ENCODE measurements around the gene SLC6A19. TPM values are rescaled to one million over a fixed set of nuclear protein-coding genes. Genes with fewer than 3 reads are reported as not detected.

Gene SLC6A19
- total RNA-seq, 2 donors from 2014 or later, result 0.09 to 0.17 TPM

DNA sequence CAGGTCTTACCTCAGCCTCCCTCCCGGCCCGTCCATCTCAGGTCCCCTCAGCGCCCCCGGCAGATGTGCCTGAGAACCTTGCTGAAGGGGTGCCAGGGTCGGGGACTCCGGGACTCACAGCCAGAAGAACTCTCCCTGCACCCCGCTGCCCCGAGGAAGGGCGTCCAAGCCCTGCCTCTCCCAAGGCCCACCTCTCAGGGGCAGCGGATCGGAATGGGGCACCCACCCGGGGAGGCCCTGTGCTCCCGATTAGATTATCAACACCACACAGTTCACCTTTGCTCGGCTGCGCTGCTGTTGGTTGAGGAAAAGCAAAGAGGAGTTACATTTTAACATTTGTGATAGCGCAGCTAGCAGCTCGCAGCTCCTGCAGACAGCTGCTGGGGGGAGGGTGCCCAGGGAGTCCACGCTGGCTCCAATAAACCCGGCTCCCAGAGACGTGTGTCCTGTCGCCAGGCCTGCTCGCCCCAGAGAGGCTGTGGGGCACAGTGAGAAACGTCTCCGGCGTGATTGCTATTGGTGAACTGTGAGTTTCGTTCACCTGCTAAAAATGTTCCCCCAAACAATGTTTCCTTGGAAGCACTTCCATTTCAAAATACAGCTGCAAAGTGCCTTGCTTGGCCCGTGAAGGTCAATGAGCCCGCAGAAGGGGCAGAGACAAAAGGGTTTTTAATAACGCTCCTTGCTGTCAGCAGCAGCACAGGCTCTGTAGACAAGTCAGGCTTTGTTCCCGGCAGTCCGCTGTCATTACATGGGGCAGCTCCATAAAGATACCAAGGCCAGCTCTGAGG is 18.6 kb upstream of the SLC6A19 start:
- 73% methylated on average over 31 of the region's 31 CpGs for WGBS
- no peak overlapping the region for H3K4me3 ChIP-seq
- intact Hi-C loops (cut with DNase I), result no loop called here
- no peaks in the 10 kb centered on the region for H3K9me3 ChIP-seq
- no peaks in the 10 kb centered on the region for H3K36me3 ChIP-seq
- H3K27me3 ChIP-seq (replicated peaks; ENCODE audit: insufficient read depth), result peaks cover 3% of the 10 kb centered on the region
- no peaks in the 10 kb centered on the region for H3K4me1 ChIP-seq (replicated peaks)
- no peak overlapping the region for H3K27ac ChIP-seq
- DNase-seq (ENCODE audit: low spot score), result no peak
- TF ChIP-seq CTCF (IDR thresholded peaks at IDR 0.05) (no peak), POLR2A (IDR thresholded peaks at IDR 0.05) (no peak), POLR2AphosphoS5 (IDR thresholded peaks at IDR 0.05) (no peak)

DNA sequence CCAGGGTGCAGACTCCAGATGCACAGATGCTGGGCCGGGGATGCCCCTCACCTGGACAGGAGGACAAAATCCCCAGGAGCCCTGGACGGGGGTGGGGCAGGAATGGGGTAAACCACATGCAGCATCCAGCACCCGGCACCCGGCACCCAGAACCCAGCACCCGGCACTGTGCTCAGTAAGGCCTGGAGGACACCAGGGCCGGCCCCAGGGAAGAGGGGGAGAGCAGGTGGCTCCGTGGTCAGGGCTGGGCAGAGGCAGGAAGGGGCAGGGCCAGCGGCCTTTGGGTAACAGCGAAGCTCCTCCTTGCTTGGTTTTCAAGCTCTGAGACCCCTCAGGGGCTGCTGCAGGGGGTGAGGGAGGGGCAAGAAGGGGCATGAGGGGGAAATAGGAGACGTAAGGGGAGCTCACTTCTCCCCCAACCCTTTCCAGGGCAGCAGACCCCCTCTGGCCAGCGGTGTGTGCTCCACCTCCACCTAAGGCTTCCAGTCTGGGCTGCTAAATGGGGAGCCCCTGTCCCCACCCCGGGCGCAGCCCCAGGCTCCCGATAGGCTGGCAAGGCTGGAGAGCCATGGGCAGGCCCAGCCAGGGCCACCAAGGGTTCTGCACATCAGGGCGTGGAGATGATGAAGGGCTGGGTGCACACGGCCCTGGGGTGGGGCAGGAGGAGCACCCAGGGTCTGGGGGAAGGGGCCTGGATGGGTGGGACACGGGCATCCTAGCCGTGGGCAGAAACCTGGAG is 17.8 kb upstream of the SLC6A19 start:
- intact Hi-C loops (cut with DNase I), result no loop called here

GRCh38 chr5:1184163-1184470 is 17.3 kb upstream of the SLC6A19 start:
- WGBS, result 96% methylated on average over 8 of the region's 8 CpGs
- Histone ChIP-seq H3K9me3 (no peaks in the 10 kb centered on the region), H3K36me3 (no peaks in the 10 kb centered on the region), H3K27ac (no peak overlapping the region), H3K27me3 (replicated peaks; ENCODE audit: insufficient read depth) (peaks cover 3% of the 10 kb centered on the region), H3K4me3 (no peak overlapping the region), H3K4me1 (replicated peaks) (no peaks in the 10 kb centered on the region)
- intact Hi-C loops (cut with DNase I), result no loop called here
- TF ChIP-seq POLR2AphosphoS5 (IDR thresholded peaks at IDR 0.05) (no peak), CTCF (IDR thresholded peaks at IDR 0.05) (no peak), POLR2A (IDR thresholded peaks at IDR 0.05) (no peak)
- DNase-seq (ENCODE audit: low spot score), result no peak

More for the DNA sequence above, 17.8 kb upstream of the SLC6A19 start:
- Histone ChIP-seq H3K9me3 (no peaks in the 10 kb centered on the region), H3K27me3 (replicated peaks; ENCODE audit: insufficient read depth) (peaks cover 3% of the 10 kb centered on the region), H3K4me1 (replicated peaks) (no peaks in the 10 kb centered on the region), H3K36me3 (no peaks in the 10 kb centered on the region), H3K4me3 (no peak overlapping the region), H3K27ac (no peak overlapping the region)
- no peak for TF ChIP-seq CTCF (IDR thresholded peaks at IDR 0.05)
- no peak for TF ChIP-seq POLR2A (IDR thresholded peaks at IDR 0.05)
- TF ChIP-seq POLR2AphosphoS5 (IDR thresholded peaks at IDR 0.05), result no peak
- DNase-seq (ENCODE audit: low spot score), result no peak
- 71% methylated on average over 13 of the region's 18 CpGs for WGBS

GRCh38 chr5:1184481-1184880 is 16.9 kb upstream of the SLC6A19 start:
- peaks cover 3% of the 10 kb centered on the region for H3K27me3 ChIP-seq (replicated peaks; ENCODE audit: insufficient read depth)
- no peaks in the 10 kb centered on the region for H3K36me3 ChIP-seq
- intact Hi-C loops (cut with DNase I), result no loop called here
- TF ChIP-seq CTCF (IDR thresholded peaks at IDR 0.05), result no peak
- H3K27ac ChIP-seq, result no peak overlapping the region
- WGBS, result 94% methylated on average over 7 of the region's 7 CpGs
- no peaks in the 10 kb centered on the region for H3K4me1 ChIP-seq (replicated peaks)
- H3K4me3 ChIP-seq, result no peak overlapping the region
- no peaks in the 10 kb centered on the region for H3K9me3 ChIP-seq
- DNase-seq (ENCODE audit: low spot score), result no peak

Measured in prostate gland (tissue), 2 donors.